Lung (tissue), 12 donors: Measurements from ENCODE around the gene DCAF5. TPM values are rescaled to one million over a fixed set of nuclear protein-coding genes. Genes with fewer than 3 reads are reported as not detected.

Experiments
- ATAC-seq: fragments of 200-7000 bp; cut with Tn5 transposase; one replicate; pipeline ENCODE4 v1.9.1; 2020; ENCODE audit warnings: moderate number of reproducible peaks; ENCODE audit not compliant: insufficient read depth, low FRiP score
- DNase-seq, 3 donors: peaks; one replicate each; pipeline ENCODE4 v3.0.0-alpha.2; 2013 to 2017
- H3K27ac ChIP-seq, 2 donors: one replicate each; pipeline ENCODE4 v1.5.1; 2013; ENCODE audit warnings: mild to moderate bottlenecking in 2 of 2, moderate library complexity in 2 of 2, control low read depth in 1 of 2, inconsistent platforms in 1 of 2, low read depth in 1 of 2, low read length in 1 of 2
- H3K27me3 ChIP-seq, 3 donors: one replicate each; pipeline ENCODE4 v1.5.1; 2013; ENCODE audit warnings: low read length in 2 of 3; ENCODE audit not compliant: control insufficient read depth in 3 of 3, insufficient read depth in 3 of 3
- H3K36me3 ChIP-seq, 4 donors: one replicate each; pipeline ENCODE4 v1.5.1; 2013; ENCODE audit warnings: low read length in 4 of 4, mild to moderate bottlenecking in 1 of 4, moderate library complexity in 1 of 4; ENCODE audit not compliant: control insufficient read depth in 4 of 4, insufficient read depth in 4 of 4
- H3K4me1 ChIP-seq, 5 donors: one replicate each; pipeline ENCODE4 v1.5.1; 2013; ENCODE audit warnings: low read length in 5 of 5, mild to moderate bottlenecking in 2 of 5, moderate library complexity in 1 of 5; ENCODE audit not compliant: control insufficient read depth in 5 of 5, insufficient read depth in 5 of 5
- H3K4me3 ChIP-seq: one replicate; pipeline ENCODE4 v1.5.1; 2013; ENCODE audit warnings: mild to moderate bottlenecking, control low read depth, moderate library complexity
- H3K9ac ChIP-seq, 2 donors: one replicate each; pipeline ENCODE4 v1.5.1; 2013; ENCODE audit warnings: low read length in 2 of 2, control low read depth in 1 of 2; ENCODE audit not compliant: insufficient read depth in 1 of 2
- H3K9me3 ChIP-seq, 4 donors: one replicate each; pipeline ENCODE4 v1.5.1; 2013; ENCODE audit warnings: low read length in 3 of 4, mild to moderate bottlenecking in 1 of 4, moderate library complexity in 1 of 4; ENCODE audit not compliant: control insufficient read depth in 4 of 4, insufficient read depth in 3 of 4
- CTCF ChIP-seq: IDR thresholded peaks from 2 replicates; pipeline ENCODE4 v1.5.1; 2012; ENCODE audit warnings: mild to moderate bottlenecking; ENCODE audit errors: control extremely low read depth, extremely low read depth
- WGBS, 2 donors: extraction: QIAGEN DNeasy Blood & Tissue Kit; methylation state at CpG; one replicate each; pipeline ENCODE4 v1.1.7; 2013; 5-methylcytosine and 5-hydroxymethylcytosine counted together
- polyA plus RNA-seq, 2 donors: library from polyadenylated mRNA; stranded (reverse); fragments of 200-250 nt; gene quantifications; one replicate each; pipeline ENCODE4 v1.2.1, GENCODE V29; 2013
- total RNA-seq, 2 donors: library from RNA; depleted of rRNA in 1 of 2; stranded (reverse); fragments of >200 nt in 1 of 2; gene quantifications; one replicate each; pipeline ENCODE4 v1.2.1, GENCODE V29; 2014 to 2021
- donor health status: control.
- donor health status: control.
- donor health status: Bipolar disorder and iron deficiency.
- donor health status: healthy.
- donor health status: DM: yes; HTN: yes; CAD: no.

Gene DCAF5
- total and polyA plus RNA-seq, 4 donors, result 20.2 to 50.4 (median 31.2) TPM

- Histone ChIP-seq H3K9me3 (no peaks in the 10 kb centered on the region), H3K27ac (peak overlapping the region in 1 of 2 donors; percentile 68), H3K4me1 (peaks cover 12 to 33% (median 29%) of the 10 kb centered on the region in 5 donors), H3K36me3 (peaks cover 2 to 33% (median 19%) of the 10 kb centered on the region in 4 donors), H3K27me3 (no peaks in the 10 kb centered on the region), H3K4me3 (no peak overlapping the region), H3K9ac (no peak overlapping the region)
- DNase-seq, result peak in 1 of 3 donors; percentile 46
- WGBS, 2 donors, result 24 to 44% methylated on average over 4 of the region's 4 CpGs
- no peak for TF ChIP-seq CTCF
- no peak for ATAC-seq
Measured at GRCh38 chr14:69052181-69052601, 100.7 kb downstream of the DCAF5 start.

- ATAC-seq, result no peak
- Histone ChIP-seq H3K4me1 (peaks cover 23 to 48% (median 37%) of the 10 kb centered on the region in 5 donors), H3K9me3 (no peaks in the 10 kb centered on the region), H3K27ac (peak overlapping the region; percentile 47 to 89), H3K4me3 (no peak overlapping the region), H3K36me3 (peaks cover under 1 to 31% (median 19%) of the 10 kb centered on the region in 4 donors), H3K9ac (peak overlapping the region in 1 of 2 donors; percentile 24), H3K27me3 (no peaks in the 10 kb centered on the region)
- TF ChIP-seq CTCF, result no peak
- peak in 2 of 3 donors; percentile 48 to 61 for DNase-seq
- WGBS, 2 donors, result 25 to 39% methylated on average over 6 of the region's 6 CpGs
Measured at GRCh38 chr14:69050240-69051184, 102.4 kb downstream of the DCAF5 start.

- peak overlapping the region in 1 of 2 donors; percentile 24 for H3K9ac ChIP-seq
- WGBS, 2 donors, result 10% methylated on average over 2 of the region's 2 CpGs
- peaks cover 25 to 56% (median 37%) of the 10 kb centered on the region in 5 donors for H3K4me1 ChIP-seq
- DNase-seq, result peak; percentile 44 to 89 (median 83)
- H3K27ac ChIP-seq, result peak overlapping the region; percentile 79 to 89
- ATAC-seq, result peak; percentile 37
- no peak overlapping the region for H3K4me3 ChIP-seq
- TF ChIP-seq CTCF, result no peak
- no peaks in the 10 kb centered on the region for H3K27me3 ChIP-seq
- H3K36me3 ChIP-seq, result peaks cover 0 to 23% (median 11%) of the 10 kb centered on the region in 4 donors
- H3K9me3 ChIP-seq, result no peaks in the 10 kb centered on the region
Measured at GRCh38 chr14:69049675-69050074, 103.2 kb downstream of the DCAF5 start.
